Epithelial cell of prostate (primary cell): ENCODE data around the gene CRAMP1.

Experiments
- DNase-seq: peaks from one replicate; pipeline ENCODE4 v3.0.0-alpha.2; 2011; ENCODE audit warnings: low read depth, low spot score
- H3K27ac ChIP-seq: fragments of 450-650 bp; 2 replicates; pipeline ENCODE4 v1.5.1; 2017; ENCODE audit warnings: mild to moderate bottlenecking

Gene CRAMP1, protein sequence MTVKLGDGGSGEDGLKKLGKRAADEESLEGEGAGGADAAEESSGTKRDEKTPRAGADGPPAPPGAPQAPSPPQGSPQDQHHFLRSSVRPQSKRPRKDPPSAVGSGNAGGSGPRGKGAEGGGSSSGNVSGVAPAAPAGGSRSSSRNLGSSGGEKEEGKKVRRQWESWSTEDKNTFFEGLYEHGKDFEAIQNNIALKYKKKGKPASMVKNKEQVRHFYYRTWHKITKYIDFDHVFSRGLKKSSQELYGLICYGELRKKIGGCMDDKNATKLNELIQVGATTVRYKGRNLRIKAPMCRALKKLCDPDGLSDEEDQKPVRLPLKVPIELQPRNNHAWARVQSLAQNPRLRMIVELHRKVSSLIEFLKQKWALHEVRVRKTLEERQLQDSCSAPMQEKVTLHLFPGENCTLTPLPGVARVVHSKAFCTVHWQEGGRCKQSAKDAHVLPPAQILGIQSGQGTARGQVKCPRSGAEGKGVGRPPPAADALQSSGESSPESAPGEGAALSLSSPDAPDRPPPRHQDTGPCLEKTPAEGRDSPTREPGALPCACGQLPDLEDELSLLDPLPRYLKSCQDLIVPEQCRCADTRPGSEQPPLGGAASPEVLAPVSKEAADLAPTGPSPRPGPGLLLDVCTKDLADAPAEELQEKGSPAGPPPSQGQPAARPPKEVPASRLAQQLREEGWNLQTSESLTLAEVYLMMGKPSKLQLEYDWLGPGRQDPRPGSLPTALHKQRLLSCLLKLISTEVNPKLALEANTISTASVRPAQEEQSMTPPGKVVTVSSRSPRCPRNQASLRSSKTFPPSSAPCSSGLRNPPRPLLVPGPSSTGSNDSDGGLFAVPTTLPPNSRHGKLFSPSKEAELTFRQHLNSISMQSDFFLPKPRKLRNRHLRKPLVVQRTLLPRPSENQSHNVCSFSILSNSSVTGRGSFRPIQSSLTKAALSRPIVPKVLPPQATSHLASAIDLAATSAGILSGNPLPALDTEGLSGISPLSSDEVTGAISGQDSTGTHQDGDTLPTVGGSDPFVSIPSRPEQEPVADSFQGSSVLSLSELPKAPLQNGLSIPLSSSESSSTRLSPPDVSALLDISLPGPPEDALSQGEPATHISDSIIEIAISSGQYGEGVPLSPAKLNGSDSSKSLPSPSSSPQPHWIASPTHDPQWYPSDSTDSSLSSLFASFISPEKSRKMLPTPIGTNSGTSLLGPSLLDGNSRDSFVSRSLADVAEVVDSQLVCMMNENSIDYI (N-terminal part only)

DNA sequence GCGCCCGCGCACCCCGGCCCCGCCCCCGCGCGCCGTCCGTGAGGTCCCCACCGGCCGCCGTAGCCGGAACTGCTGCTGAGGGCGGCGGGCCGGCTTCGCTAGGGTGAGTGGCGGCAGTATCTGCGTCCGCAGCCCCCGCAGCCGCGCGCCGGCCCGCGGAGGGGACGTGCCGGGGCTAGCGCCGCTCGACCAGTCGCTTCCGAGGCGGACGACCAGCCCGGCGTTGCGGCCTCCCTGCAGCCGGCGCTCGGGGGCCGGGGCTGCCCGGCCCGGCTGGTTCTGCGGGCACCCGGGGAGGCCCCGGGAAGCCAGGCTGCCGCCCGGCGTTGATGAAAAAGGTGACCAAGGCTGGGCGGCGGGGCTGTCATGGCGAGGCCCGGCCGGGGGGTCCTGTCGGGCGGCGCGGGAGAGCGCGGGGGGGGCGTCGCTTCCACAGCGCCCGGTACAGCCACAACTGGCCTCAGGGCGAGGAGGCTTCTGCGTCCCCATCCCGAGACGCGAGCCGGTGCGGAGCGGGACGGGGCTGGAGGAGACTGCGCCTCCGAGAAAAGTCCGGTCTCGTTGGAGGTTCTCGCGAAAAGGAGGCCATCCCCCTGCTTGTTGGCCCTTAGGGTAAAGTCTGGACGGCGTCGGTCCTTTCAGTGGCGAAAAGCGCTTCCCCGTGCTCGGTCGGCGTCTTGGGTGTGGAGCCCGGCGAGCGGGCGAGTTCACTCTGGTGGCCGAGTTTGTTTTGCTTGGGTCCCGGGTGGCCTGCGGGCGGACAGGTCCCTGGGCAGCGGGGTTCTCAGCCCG, at the start of gene CRAMP1:
CRAMP1 (plus strand) TSS at position 41 of the 792 bp plus-strand sequence. CDS start 2,280 bp downstream, outside the sequence.
- peak within 1 kb of the TSS; percentile 80 for H3K27ac ChIP-seq
- DNase-seq: no peak

DNA sequence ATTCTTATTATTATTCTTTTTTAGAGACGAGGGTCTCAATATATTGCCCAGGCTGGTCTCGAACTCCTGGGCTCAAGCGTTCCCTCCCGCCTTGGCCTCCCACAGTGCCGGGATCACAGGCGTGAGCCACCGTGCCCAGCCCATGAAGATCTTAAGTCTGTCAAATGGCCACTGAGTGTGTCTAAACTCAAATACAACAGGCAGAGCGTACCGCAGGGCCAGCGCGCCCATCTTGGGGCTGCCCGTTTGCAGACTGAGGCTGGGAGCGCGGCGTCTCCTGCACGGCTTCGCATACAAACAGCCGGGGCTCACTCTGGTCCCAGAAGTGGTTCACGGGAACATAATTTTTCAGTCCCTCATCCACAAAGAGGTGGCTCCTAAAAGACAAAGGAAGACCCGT, 48.4 kb upstream of the CRAMP1 start:
- no peak overlapping the region for H3K27ac ChIP-seq
- DNase-seq: no peak

DNA sequence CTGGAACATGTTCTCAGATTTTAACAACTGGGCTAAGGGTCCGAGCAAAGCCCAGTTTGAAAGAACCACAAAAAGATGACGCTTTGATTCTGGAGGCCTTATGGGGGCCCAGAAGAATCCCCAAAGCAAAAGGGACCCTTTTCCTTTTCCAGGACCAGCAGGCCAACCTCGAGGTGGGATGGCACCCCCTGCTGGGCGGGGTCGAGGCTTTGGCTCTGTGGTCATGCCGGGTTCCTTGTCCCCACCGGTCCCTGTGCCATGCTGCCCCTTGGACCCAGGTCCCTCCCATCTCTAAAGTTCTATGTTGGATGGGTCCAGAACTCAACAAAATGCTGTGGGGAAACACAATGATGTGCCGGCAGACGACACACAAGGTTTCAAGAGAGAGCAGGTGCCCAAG, 47.8 kb upstream of the CRAMP1 start:
- DNase-seq: no peak
- H3K27ac ChIP-seq: no peak overlapping the region

DNA sequence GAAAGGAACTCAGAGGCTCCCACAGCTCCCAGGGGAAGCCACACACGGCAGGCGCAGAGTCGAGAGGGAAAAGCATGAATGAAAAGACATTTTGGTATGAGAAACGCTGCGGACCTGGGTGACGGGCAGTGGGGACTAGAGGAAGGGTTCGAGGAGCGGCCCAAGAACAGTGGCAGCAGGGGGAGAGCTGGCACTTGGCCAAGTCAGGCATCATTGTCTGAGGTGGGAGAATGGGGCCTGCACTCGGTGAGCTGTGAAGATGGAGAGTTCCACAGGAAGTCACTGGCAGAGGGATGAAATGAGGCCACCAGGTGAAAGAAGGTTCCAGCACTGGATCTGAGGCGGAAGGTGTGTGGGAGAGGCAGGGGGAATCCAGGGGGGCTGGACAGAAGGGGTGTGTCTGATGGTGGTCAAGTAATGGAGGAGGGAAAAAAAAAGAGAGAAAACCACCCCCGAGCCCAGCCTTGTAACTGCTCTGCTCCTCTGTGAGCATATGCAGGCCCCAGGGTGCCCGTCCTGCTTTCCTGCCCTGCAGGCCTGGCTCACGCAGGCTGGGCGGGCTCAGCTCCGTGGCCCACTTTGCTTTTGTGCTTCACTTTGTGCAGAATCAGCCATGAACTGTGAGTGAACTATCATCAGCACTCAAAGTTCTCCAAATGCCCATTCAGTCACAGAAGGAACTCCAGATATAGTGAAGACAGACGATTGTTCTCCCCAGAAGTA, 46.9 kb upstream of the CRAMP1 start:
- no peak for DNase-seq
- no peak overlapping the region for H3K27ac ChIP-seq

DNA sequence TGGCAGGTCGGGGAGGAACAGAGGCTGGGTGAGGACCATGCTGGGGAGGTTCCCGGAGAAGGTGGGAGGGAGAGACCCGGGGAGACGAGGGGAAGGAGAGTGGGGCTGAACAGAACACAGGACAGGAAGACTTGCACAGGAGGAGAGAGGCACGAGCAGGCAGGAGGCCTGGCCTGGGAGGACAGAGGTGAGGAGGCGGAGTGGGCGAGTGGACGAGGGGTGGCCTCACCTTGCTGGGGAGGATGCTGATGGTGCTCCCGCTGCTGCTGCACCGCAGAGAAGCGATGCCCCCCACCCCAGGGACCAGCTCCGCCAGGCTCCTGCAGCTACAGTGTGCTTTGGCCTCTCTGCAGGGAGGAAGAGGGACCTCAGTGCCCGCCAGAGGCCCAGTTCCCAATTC, 44.2 kb upstream of the CRAMP1 start:
- DNase-seq: no peak
- no peak overlapping the region for H3K27ac ChIP-seq

DNA sequence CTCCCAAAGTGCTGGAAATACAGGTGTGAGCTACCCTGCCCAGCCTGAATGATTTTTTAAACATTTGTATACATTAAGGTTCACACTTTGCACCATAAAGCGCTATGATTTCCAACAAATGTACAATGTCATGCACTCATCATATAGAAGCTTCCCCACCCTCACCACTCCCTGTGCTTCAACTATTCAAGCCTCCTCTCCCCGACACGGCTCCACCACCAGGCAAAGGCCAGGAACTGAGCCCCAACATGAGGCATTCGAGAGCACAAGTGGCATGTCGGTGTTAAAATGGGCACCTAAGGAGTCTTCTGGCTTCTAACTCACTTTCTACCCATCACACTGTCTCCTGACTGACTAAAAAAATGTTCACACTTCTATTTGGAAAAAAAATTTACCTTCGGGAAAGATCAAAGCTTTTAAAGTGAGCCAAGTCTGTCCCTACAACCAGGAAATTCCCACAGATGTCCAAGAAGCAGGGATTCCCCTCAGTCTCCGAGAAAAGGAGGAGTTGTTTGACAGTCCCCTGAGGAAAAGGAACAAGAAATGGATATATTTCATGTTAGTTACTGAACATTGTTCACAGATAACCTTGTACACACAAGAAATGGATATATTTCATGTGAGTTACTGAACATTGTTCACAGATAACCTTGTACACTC, 41.0 kb upstream of the CRAMP1 start:
- DNase-seq: no peak
- H3K27ac ChIP-seq: no peak overlapping the region

DNA sequence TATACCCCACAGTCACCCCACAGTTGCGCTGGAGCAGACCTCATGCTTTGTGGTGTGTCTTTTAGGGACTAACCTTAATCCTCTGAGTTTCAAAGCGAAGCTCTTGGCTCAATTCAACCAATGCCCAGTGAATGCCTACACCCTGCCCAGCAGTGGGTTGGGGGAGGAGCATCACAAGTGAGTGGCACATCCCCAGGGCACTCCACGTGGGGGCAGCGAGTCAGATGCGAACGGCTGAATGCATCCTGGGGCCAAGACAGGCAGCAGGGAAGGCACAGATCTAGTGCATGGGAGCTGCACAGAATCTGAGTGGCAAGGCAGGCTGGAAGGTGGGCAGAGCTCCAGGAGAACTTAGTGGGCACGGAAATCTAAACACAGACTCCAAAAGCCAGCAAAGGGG, 39.5 kb upstream of the CRAMP1 start:
- no peak for DNase-seq
- H3K27ac ChIP-seq: no peak overlapping the region

DNA sequence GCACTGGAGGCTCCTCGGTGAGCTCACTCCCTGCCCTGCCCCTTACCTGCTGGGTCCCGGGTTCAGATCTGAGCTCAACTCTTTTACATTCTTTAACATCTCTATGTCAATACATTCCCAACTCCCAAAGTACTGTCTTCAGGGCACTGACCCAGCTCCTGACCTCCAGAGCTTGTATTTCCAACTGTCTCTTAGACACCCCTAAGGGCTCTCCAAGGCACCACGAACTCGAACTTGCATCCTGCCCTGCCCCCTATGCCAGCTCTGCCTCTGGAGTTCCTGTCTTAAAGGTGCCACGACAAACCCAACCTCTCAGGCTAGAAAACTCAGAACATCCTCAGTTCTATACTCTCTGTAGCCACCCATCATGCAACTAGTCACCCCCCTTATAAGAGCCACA, 38.9 kb upstream of the CRAMP1 start:
- no peak overlapping the region for H3K27ac ChIP-seq
- DNase-seq: no peak

DNA sequence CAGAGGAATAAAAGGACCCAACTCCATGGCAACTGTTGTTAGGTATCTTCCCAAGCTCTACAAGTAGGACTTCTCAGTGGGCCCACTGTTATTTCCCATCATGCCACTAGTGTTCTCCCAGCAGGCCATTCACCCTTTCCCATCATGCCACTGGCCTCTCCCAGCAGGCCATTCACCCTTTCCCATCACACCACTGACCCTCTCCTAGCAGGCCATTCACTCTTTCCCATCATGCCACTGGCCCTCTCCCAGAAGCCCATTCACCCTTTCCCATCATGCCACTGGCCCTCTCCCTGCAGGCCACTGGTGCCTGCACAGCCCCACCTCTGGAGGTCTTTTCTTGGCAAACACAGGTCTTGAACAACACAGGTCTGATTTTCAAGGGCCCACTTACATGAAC, 36.6 kb upstream of the CRAMP1 start:
- H3K27ac ChIP-seq: no peak overlapping the region
- no peak for DNase-seq

DNA sequence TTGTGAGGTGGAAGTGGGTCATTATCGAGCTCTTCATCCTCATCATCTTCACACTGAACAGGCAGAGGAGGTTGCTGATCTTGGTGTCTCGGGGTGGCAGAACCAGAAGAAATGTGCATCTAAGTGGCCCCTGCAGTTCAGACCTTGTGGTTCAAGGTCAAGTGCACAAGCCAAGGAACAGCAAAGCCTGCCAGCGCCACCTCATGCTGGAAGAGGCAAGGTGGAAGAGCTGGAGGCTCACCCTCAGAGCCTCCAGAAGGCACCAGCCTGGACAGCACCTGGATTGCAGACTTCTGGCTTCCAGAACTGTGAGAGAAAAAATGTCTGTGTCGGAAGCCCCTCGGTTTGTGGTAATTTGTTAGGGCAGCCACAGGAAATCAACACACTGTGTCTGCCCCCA, 32.9 kb upstream of the CRAMP1 start:
- no peak for DNase-seq
- H3K27ac ChIP-seq: no peak overlapping the region

DNA sequence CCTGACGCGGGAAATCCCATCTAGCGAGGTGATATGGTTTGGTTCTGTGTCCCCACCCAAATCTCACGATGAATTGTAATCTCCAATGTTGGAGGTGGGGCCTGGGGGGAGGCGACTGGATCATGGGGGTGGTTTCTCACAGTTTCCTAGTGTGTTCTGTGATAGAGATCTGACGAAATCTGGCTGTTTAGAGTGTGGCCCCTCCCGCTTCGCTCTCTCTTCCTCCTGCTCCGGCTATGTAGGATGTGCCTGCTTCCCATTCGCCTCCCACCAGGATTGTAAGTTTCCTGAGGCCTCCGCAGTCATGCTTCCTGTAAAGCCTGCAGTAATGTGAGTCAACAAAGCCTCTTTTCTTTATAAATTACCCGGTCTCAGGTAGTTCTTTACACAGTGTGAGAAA, 31.9 kb upstream of the CRAMP1 start:
- no peak for DNase-seq
- H3K27ac ChIP-seq: no peak overlapping the region

DNA sequence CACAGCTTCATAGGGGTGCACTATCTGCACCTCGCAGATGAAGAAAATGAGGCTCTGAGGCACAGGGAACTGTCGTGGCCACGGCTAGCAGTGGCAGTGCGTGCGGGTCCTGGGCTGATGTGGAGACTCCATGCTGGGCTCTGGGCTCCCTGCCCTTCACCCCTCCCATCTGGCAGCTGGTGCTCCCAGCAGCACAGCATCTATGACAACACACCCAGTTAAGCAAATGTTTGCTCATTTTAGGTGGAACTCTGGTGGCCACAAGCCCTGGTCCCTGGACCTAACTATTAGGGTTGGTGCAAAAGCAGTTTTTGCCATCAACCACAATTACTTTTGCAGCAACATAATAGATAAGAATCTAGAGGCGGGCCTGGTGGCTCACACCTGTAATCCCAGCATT, 31.2 kb upstream of the CRAMP1 start:
- H3K27ac ChIP-seq: no peak overlapping the region
- no peak for DNase-seq

DNA sequence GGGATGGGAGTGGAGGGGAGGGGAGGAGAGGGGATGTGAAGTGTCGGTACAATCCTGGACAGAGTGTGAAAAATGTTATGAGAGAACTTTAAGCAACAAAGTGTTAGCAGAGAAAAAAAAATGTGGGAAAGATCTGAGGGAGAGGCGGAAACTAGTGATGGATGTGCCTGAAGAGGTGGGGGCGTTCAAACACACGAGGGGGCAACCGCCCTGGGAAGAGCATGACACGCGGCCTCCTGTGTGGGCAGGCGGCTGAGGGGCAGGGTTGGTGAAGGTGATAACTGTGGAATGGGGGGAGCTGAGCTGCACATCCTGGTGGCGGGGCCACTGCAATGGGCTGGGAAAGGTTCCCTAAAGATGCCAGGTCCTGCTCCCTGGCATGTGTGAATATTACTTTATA, 30.4 kb upstream of the CRAMP1 start:
- no peak overlapping the region for H3K27ac ChIP-seq
- DNase-seq: no peak

DNA sequence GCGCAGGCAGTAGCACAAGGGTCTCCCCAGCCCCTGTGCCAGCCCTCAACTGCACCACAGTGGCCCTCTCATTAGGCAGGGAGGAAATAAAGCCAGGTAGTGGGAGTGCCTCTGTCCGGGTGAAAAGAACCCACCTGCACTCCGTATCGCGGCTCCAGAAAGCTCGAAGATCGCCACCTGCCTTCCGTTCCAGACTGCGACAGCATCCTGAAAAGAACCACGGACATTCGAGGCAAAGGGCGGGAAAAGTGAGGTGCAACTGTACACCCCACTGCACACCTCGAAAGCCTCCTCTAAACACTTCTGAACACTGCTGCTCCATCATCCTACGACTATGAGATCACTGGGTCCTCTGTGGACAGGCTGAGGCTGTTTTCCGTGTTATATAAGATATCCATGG, 29.0 kb upstream of the CRAMP1 start:
- no peak overlapping the region for H3K27ac ChIP-seq
- DNase-seq: no peak

DNA sequence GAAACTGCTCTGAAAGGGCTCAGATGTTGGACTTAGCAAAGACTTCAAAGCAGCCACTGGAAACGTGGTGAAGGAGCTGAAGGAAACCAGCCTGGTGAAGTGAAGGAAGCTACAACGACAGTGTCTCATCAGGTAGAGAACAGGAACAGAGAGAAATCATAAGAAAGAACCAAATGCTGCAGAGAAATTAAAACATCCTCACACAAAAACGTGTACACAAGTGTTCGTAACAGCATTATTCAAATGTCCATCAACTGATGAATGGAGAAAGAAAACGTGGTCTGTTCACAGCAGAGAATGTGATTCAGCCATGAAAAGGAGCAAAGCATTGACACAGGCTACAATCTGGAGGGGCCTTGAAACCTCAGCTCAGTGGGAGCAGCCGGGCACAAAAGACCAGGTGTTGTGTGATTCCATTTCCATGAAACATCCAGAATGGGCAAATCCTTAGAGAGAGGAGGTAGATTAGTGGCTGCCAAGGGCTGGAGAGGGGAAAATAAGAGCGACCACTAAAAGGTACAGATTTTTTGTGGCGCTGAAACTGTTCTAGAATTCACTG, 27.2 kb upstream of the CRAMP1 start:
- no peak overlapping the region for H3K27ac ChIP-seq
- no peak for DNase-seq

DNA sequence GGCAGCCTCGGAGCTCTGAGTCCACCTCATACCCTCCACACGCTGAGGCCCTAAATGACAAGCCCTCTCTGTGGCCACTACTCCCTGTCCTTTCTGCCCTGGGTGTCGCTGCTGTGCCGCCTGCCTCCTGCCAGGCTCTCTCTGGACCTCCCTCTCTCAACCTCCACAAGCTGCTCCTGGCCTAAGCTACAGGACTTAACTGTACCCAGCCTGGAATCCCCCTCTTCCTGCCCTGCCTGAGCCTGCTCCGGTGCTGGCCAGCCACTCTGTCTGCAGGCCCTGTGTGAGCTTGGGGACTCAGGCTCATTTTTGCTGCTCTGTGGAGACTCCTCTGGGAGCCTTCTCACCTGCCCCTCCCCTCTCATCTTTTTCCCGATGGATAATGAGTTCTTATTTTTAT, 21.8 kb upstream of the CRAMP1 start:
- no peak overlapping the region for H3K27ac ChIP-seq
- DNase-seq: no peak

DNA sequence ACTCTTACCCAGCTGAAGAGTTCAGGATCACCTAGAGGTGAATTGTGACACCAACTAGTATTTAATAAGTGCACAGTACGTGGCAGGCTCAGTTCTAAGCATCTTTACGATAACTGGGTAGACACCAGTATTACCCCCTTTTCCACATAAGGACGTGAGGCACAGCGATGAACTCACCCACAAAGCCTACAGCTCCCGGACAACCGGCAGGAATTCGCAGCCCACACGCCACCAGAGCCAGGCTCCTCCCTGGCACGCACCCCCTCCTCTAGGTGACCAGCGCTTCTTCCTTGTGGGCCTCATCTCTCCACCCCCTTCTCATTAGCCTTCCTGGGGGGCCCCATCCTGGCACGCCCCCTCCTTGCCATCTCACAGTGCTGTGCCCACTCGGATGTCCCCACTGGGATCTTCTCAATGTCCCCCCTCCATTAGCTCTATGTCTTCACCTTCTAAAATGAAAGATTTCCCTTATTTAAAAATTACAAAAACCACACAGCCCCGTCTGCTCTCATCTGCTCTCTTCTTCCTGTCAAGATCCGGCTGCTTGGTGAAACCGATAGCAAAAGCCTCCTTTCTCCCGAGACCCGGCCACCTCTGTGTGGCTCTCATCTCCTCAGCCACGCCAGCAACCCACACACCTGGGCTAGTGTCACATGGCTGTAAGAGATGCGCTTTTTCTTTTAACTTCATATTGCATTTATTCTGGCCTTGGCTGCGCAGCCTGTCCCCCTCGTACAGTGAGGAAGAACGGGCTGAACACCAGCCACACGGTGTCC, 21.0 kb upstream of the CRAMP1 start:
- no peak overlapping the region for H3K27ac ChIP-seq
- no peak for DNase-seq

DNA sequence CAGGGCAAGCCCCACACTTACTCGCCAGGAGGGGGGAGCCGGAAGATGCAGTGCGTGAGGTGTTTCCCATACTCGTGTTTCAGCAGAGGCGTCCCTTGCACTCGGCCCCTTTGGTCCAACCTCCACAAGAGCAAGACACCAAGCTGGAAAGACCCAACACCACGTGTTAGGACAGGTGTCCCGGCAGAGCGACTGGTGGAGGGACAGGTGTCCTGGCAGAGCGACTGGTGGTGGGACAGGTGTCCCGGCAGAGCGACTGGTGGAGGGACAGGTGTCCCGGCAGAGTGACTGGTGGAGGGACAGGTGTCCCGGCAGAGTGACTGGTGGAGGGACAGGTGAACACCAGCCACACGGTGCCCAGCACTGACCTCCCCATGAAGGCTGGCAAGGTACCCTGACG, 19.7 kb upstream of the CRAMP1 start:
- no peak overlapping the region for H3K27ac ChIP-seq
- DNase-seq: no peak
